GM18526 (cell line): Measurements from ENCODE around the gene CARS1.

ENCODE experiments used
- POLR2A ChIP-seq: IDR thresholded peaks from 3 replicates; pipeline ENCODE4 v1.6.1; 2011; ENCODE audit not compliant: insufficient read length; ENCODE audit errors: extremely low read depth

The CARS1 gene

DNA sequence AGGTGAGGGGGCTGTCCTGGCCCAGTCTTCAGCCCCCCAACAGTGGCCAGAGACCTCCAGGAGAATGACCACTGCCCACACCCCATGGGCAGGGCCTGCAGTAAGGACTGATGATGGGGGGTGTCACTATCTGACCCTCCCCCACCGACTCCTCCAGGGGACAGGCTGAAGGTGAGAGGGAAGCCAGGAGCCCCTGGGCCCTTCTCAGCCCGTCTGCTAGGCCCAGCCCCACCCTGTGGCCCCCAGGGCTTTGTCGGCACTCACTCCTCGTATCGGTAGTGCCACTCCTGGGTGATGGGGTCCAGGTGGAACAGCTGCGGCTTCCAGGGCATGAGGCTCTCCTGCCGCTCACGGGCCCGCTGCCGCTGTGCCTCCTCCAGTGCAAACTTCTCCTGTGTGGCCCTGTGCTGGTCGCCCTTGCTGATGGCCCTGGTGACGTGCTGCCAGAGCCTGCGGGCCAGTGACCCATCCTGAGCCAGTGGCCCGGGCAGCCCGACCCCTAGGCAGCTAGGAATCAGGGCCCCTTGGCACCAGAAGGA lies 35.4 kb upstream of the CARS1 start:
- TF ChIP-seq POLR2A, result no peak

- TF ChIP-seq POLR2A, result no peak
These were observed 34.8 kb upstream of the CARS1 start for GRCh38 chr11:3091846-3092602.

DNA sequence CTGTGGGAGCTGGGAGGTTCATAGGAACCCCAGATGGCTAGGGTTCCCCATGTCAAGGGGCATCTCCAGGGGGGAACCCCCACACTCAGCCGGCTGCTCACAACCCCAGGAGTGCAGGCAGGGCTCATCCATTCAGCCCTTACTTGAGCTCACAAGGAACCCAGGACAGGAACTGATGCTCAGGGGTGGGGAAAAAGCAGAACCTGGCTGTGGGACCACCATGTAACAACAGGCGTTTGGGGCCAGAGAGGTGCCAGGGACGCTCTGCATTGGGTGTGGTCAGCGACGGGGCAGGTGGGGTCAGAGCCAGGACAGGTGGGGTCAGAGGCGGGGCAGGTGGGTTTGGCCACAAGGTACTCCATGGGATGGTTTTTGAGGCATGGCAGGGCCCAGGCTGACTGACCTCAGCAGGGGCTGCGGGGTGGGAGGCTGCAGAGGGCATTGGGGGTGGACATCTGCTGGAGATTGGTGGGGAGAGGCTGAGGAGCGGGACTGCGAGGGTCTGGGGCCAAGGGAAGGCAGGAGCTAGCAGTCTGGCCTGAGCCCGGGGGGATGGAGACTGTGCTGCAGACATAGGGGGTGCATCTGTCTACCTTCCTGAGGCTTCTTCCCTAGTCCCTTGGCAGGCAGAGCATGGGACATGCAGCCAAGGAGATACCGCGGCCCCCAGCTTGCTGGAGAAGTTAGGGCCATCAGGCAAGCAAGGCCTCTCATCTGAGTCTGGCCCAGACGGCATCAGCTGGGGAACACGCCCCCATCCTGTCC lies 34.0 kb upstream of the CARS1 start:
- TF ChIP-seq POLR2A, result no peak

DNA sequence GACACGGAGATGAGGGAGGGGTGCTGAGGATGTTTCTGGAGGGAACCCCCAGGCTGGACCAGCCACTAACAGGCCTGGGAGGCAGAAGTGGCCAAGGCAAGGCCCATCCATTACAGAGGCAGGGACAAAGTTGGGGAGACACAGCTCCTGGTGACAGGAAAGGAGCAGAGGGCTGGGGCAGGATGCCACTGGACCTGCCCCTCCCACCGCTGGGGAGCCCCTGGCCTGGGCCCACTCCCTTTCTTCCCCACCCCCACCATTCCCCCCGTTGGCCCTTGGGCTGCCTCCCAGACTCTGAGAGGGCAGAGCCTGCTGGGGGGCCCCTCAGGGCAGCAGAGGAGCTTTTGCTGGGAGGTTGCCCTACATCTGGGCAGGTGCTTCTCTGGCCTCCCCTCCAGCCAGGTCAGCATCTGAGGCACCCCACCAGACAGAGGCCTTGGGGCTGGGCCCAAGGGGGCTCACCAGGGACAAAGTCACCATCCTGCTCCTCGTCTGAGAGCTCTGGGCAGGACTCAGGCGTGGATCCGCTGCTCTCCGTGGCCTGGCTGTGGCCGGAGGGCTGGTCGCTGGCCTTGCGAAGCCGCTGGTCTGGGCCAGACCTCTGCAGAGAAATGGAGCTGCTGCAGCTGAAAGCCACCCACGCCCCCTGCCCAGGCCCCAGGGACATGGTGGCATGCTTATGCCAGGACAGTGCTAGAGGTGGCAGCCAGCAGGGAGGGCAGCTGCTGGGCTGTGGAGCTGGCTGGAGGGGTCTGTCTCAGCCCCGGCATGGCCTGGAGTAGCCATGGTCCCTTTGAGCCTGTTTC lies 33.1 kb upstream of the CARS1 start:
- no peak for TF ChIP-seq POLR2A

DNA sequence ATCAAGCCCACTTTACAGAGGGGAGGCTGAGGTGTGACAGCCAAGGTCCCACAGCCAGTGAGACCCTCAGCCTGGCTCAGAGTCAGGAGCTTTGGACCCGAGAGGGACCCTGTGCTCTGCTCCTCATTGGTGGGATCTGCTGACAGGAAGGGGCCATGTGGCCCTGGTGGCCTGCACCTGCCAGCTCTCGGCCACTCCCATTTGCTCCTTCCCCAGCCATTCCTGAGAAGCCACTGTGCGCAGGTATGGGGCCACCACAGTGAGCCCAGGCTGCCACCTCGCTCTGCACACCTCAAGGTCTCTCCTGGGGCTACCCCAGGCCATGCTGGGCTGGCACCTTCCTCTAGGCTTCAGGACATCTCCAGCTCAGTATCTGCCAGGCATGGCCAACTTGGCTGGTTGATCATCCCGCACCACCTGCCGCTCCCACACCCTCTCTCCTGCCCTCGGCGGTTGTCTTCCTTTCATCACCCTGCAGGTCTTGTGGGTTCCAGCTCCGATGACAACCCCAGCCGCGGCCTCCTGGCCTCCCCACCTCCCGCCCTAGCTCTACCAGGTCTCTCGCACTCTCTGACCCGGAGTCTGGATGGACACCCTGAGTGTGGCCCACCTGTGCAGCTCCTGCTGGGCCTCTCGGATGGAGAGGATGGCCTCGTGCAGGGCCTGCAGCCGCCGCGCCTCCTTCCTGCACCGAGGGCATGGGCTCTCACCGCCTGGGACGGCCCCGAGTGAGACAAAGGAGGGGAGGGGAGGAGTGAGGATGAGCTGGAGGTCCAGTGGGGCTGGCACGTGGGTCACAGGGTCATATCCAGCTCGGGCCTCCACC lies 32.2 kb upstream of the CARS1 start:
- TF ChIP-seq POLR2A, result no peak

GRCh38 chr11:3088806-3089205 lies 31.6 kb upstream of the CARS1 start:
- no peak for TF ChIP-seq POLR2A

DNA sequence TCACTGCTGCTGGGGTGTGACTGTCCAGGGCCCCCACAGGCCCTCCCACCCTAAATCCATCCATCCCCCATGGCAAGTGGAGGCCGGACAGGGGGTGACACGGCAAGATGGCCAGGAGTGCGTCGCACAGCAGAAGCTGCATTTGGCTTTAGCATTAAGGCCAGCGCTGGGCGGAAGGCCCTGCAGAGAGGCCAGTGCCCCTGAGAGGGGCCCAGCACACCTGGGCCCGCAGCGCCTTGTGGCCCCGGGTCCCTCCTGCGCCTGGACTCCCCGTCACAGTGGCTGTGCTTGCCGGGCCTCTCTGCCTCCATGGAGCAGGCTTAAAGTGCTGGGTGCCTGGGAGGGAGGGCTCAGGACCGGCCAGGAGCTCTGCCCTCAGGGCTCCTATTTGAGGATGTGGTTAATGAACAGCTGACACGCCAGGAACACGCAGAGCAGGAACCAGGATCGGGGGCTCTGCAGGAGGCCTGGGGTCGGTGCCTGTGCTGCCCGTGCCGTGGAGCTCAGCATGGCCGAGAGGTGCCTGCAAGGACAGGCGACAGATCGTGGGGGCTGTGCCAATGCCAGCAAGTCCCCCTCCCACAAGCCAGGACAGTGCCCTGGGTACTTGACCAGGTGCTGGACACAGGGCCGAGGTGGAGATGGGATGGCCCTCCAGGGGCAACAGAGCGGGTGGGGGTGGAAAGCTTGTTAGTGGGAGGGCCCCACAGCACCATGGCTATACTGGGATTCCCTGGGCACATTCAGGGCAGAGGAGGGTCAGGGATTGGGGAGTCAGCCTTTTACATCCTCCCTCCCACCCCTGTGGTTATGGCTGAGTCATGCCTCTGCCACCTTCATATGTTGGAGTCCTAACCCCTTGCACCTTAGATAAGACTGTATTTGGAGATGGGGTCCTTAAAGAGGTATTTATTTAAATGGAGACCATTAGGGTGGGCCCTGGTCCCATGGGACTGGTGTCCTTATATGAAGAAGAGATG lies 30.9 kb upstream of the CARS1 start:
- TF ChIP-seq POLR2A, result no peak

DNA sequence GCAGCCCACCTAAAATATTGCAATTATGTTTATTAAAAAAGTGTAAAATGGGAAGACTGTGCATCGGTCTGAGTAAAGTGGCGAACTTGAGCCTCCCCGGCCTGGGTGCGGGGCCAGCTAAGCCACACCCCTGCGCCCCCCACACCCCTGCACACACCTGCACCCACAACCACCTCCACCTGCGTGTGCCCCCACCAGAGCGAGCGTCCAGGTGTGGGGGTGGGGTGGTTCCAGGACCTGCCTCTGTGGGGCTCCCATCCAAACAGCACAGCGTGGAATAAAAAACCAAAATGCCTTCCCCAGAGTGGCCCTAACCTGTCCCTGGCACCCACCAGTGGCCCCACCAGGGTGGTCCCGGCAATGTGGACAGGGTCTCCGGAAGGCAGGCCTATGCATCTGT lies 30.1 kb upstream of the CARS1 start:
- no peak for TF ChIP-seq POLR2A

DNA sequence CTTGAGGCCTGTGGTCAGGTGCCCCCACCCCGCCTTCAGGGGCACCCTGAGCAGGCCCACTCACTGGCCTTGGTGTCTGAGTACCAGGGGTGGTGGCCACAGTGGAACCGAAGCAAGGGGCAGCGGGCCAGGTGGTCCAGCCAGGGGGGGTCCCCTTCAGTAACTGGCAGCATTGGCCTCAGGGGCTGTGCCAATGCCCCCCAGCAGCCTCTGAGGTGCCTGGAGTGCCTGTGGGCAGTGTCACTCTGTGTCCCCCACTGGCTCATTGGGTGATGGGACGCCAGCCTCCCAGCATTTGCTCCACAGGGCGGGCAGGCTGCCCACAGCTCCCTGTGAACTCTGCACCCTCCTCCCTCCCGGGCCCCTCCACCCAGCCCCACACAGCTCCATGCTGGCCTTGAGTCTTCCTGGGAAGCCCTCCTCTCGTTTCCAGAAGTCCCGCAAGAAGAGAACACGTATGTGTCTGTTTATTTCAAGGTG lies 29.5 kb upstream of the CARS1 start:
- TF ChIP-seq POLR2A, result no peak

- no peak for TF ChIP-seq POLR2A
These were observed 28.9 kb upstream of the CARS1 start for GRCh38 chr11:3086114-3086513.

GRCh38 chr11:3085052-3085451 lies 27.8 kb upstream of the CARS1 start:
- TF ChIP-seq POLR2A, result no peak

- TF ChIP-seq POLR2A, result no peak
These were observed 26.1 kb upstream of the CARS1 start for GRCh38 chr11:3083321-3083720.

GRCh38 chr11:3081386-3081751 lies 24.1 kb upstream of the CARS1 start:
- TF ChIP-seq POLR2A, result no peak
